Measurements from ENCODE around the gene FDXACB1.

Gene FDXACB1

GRCh38 chr11:111840143-111840542 lies 38.8 kb downstream of the FDXACB1 start:
- Mint-ChIP-seq H3K36me3 (peaks cover 15% of the 10 kb centered on the region), H3K27me3 (no peaks in the 10 kb centered on the region), H3K4me3 (no peak overlapping the region), H3K9me3 (no peaks in the 10 kb centered on the region), H3K27ac (no peak overlapping the region), H3K4me1 (peaks cover 7% of the 10 kb centered on the region)

GRCh38 chr11:111838054-111838453 lies 40.9 kb downstream of the FDXACB1 start:
- H3K36me3 Mint-ChIP-seq, result peaks cover 22% of the 10 kb centered on the region
- no peak overlapping the region for H3K4me3 Mint-ChIP-seq
- no peak overlapping the region for H3K27ac Mint-ChIP-seq
- no peaks in the 10 kb centered on the region for H3K9me3 Mint-ChIP-seq
- no peaks in the 10 kb centered on the region for H3K27me3 Mint-ChIP-seq
- H3K4me1 Mint-ChIP-seq, result peaks cover 7% of the 10 kb centered on the region

GRCh38 chr11:111837366-111837891 lies 41.5 kb downstream of the FDXACB1 start:
- H3K9me3 Mint-ChIP-seq, result no peaks in the 10 kb centered on the region
- peaks cover 7% of the 10 kb centered on the region for H3K4me1 Mint-ChIP-seq
- no peaks in the 10 kb centered on the region for H3K27me3 Mint-ChIP-seq
- H3K27ac Mint-ChIP-seq, result no peak overlapping the region
- H3K36me3 Mint-ChIP-seq, result peaks cover 22% of the 10 kb centered on the region
- no peak overlapping the region for H3K4me3 Mint-ChIP-seq

GRCh38 chr11:111836721-111837120 lies 42.2 kb downstream of the FDXACB1 start:
- Mint-ChIP-seq H3K27me3 (no peaks in the 10 kb centered on the region), H3K27ac (no peak overlapping the region), H3K4me3 (no peak overlapping the region), H3K36me3 (peaks cover 24% of the 10 kb centered on the region), H3K4me1 (peaks cover 7% of the 10 kb centered on the region), H3K9me3 (no peaks in the 10 kb centered on the region)

GRCh38 chr11:111836162-111836561 lies 42.8 kb downstream of the FDXACB1 start:
- peaks cover 27% of the 10 kb centered on the region for H3K36me3 Mint-ChIP-seq
- no peaks in the 10 kb centered on the region for H3K9me3 Mint-ChIP-seq
- H3K27me3 Mint-ChIP-seq, result no peaks in the 10 kb centered on the region
- no peak overlapping the region for H3K4me3 Mint-ChIP-seq
- peaks cover 2% of the 10 kb centered on the region for H3K4me1 Mint-ChIP-seq
- H3K27ac Mint-ChIP-seq, result no peak overlapping the region

- Mint-ChIP-seq H3K4me1 (no peaks in the 10 kb centered on the region), H3K4me3 (no peak overlapping the region), H3K27me3 (no peaks in the 10 kb centered on the region), H3K9me3 (no peaks in the 10 kb centered on the region), H3K27ac (no peak overlapping the region), H3K36me3 (peaks cover 27% of the 10 kb centered on the region)
Observed at GRCh38 chr11:111835665-111836064, 43.3 kb downstream of the FDXACB1 start.

GRCh38 chr11:111834432-111835163 lies 44.4 kb downstream of the FDXACB1 start:
- Mint-ChIP-seq H3K9me3 (no peaks in the 10 kb centered on the region), H3K4me3 (no peak overlapping the region), H3K27ac (no peak overlapping the region), H3K36me3 (peaks cover 27% of the 10 kb centered on the region), H3K4me1 (no peaks in the 10 kb centered on the region), H3K27me3 (no peaks in the 10 kb centered on the region)

GRCh38 chr11:111833524-111833923 lies 45.4 kb downstream of the FDXACB1 start:
- Mint-ChIP-seq H3K4me3 (no peak overlapping the region), H3K4me1 (peaks cover 8% of the 10 kb centered on the region), H3K27me3 (no peaks in the 10 kb centered on the region), H3K27ac (no peak overlapping the region), H3K36me3 (peaks cover 25% of the 10 kb centered on the region), H3K9me3 (no peaks in the 10 kb centered on the region)

GRCh38 chr11:111829185-111829968 lies 49.6 kb downstream of the FDXACB1 start:
- Mint-ChIP-seq H3K4me3 (peak overlapping the region; percentile 2), H3K27me3 (no peaks in the 10 kb centered on the region), H3K9me3 (no peaks in the 10 kb centered on the region), H3K27ac (peak overlapping the region; percentile 64), H3K4me1 (peaks cover 8% of the 10 kb centered on the region), H3K36me3 (peaks cover 19% of the 10 kb centered on the region)

GRCh38 chr11:111826322-111826950 lies 52.5 kb downstream of the FDXACB1 start:
- H3K27me3 Mint-ChIP-seq, result no peaks in the 10 kb centered on the region
- H3K4me1 Mint-ChIP-seq, result peaks cover 8% of the 10 kb centered on the region
- peaks cover 20% of the 10 kb centered on the region for H3K36me3 Mint-ChIP-seq
- no peak overlapping the region for H3K4me3 Mint-ChIP-seq
- no peak overlapping the region for H3K27ac Mint-ChIP-seq
- no peaks in the 10 kb centered on the region for H3K9me3 Mint-ChIP-seq

Data from activated naive CD4-positive, alpha-beta T cell treated with anti-CD3 and anti-CD28 coated beads, Interleukin-2, amount 50 U/mL, for 24 hours (primary cell).